ENCODE data around the gene TBX1.

DNA sequence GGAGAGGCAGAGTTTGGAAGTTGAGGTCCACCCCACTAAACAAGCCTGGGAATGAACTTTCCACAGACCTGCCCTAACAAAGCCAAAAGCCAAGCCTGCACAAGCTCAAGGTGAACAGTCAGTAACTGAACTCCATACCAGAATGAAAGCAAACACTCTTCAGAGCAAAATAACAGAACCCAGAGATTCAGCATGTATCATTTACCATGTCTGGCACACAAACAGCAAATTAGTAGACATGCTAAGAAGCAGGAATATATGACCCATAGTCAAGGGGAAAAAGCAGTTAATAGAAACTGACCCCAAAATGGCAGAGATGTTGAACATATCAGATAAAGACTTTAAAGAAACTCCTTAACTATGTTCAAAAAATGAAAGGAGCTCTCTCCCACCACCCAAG lies 31.3 kb downstream of the TBX1 start:
- no peak for TF ChIP-seq GATA2 (IDR thresholded peaks at IDR 0.05; ENCODE audit: low read depth, low read length)
- no peak for TF ChIP-seq GATA3 (IDR thresholded peaks at IDR 0.05; ENCODE audit: low read depth, low read length)
